IPS DF 4.7 (cell line): ENCODE measurements around the gene MLANA.

Experiments
- DNase-seq: peaks from one replicate; pipeline ENCODE4 v3.0.0-alpha.2; 2013; ENCODE audit warnings: low spot score; ENCODE audit errors: extremely low read depth

The MLANA gene

GRCh38 chr9:5899292-5899691 is 8.6 kb downstream of the MLANA start:
- no peak for DNase-seq

GRCh38 chr9:5900622-5901021 is 9.9 kb downstream of the MLANA start:
- DNase-seq, result no peak

GRCh38 chr9:5902377-5902776 is 11.7 kb downstream of the MLANA start:
- no peak for DNase-seq

- DNase-seq, result no peak
Observed at GRCh38 chr9:5908918-5909317, 18.2 kb downstream of the MLANA start.

GRCh38 chr9:5909976-5910375 is 19.3 kb downstream of the MLANA start:
- no peak for DNase-seq

GRCh38 chr9:5910413-5911057 is 19.8 kb downstream of the MLANA start:
- no peak for DNase-seq

- no peak for DNase-seq
Observed at GRCh38 chr9:5915438-5915837, 24.7 kb downstream of the MLANA start.

- DNase-seq, result no peak
Observed at GRCh38 chr9:5917273-5917672, 26.6 kb downstream of the MLANA start.

- DNase-seq, result no peak
Observed at GRCh38 chr9:5917888-5918287, 27.2 kb downstream of the MLANA start.

- DNase-seq, result no peak
Observed at GRCh38 chr9:5918460-5918859, 27.8 kb downstream of the MLANA start.

GRCh38 chr9:5920860-5921328 is 30.2 kb downstream of the MLANA start:
- no peak for DNase-seq

GRCh38 chr9:5922192-5922591 is 31.5 kb downstream of the MLANA start:
- DNase-seq, result no peak

GRCh38 chr9:5931657-5932056 is 41.0 kb downstream of the MLANA start:
- DNase-seq, result no peak

- DNase-seq, result no peak
Observed at GRCh38 chr9:5938449-5938848, 47.8 kb downstream of the MLANA start.

- DNase-seq, result no peak
Observed at GRCh38 chr9:5939530-5939929, 48.8 kb downstream of the MLANA start.

GRCh38 chr9:5941214-5941613 is 50.5 kb downstream of the MLANA start:
- DNase-seq, result no peak

- DNase-seq, result no peak
Observed at GRCh38 chr9:5945112-5945511, 54.4 kb downstream of the MLANA start.

GRCh38 chr9:5947912-5948311 is 57.2 kb downstream of the MLANA start:
- DNase-seq, result no peak

- no peak for DNase-seq
Observed at GRCh38 chr9:5949103-5949699, 58.5 kb downstream of the MLANA start.

- no peak for DNase-seq
Observed at GRCh38 chr9:5950261-5950660, 59.6 kb downstream of the MLANA start.

GRCh38 chr9:5951686-5952211 is 61.1 kb downstream of the MLANA start:
- no peak for DNase-seq

- DNase-seq, result no peak
Observed at GRCh38 chr9:5953743-5954707, 63.3 kb downstream of the MLANA start.
